GM21576 (cell line): ENCODE measurements around the gene GNAS.

Source experiments
- ATAC-seq: cut with Tn5 transposase; IDR thresholded peaks from one replicate; pipeline ENCODE4 v1.9.1; 2021; ENCODE audit warnings: mild to moderate bottlenecking, moderate library complexity; ENCODE audit not compliant: unreplicated experiment

GNAS gene

DNA sequence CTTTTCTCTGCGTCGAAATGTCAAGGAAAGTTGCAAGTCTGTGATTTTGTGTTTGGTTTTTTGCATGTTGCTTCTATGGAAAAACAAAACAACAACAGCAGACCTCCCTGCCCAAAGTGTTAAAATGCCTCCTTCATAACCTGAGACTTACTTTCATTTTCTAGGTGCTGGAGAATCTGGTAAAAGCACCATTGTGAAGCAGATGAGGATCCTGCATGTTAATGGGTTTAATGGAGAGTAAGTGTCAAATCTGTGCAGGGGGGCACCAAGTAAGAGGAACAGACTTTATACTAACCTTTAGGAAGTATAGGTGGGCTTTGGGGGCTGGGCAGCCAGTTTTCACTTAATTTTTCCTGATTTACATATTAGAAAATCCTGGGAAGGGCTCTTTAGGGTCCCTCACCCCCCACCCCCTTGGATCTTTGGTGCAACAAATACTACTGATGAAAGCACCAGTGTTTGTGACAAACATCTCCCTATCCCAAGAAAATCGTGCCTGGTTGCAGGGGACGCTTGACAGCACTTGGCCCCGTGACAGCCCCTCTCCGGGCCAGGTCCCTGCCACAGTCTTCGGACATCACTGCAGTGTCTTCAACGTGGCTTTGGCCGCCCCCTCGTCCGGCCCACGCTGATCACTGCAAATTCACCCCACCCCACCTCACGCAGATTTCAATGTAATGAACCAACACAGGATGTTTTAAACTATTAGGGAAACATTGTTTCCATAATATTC, 43.1 kb downstream of the GNAS start:
- ATAC-seq = no peak

DNA sequence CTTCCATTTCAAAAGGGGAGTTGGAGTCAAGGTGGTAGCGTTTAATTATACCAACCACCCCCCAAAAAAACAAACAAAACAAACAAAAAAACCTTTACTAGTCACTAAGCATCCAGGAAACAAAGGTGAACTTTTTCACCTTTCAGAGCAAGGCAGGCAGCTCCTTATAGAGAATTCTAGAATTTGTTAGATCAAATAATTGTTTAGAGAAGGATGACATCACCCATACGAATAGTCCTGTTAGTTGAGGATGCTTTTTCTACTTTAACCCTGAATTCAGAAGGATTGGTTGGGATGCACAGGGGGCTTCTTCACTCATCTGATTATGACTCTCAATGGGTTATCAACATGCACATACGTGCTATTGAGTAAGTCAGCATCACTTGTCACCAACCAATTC, 44.3 kb downstream of the GNAS start:
- no peak for ATAC-seq

DNA sequence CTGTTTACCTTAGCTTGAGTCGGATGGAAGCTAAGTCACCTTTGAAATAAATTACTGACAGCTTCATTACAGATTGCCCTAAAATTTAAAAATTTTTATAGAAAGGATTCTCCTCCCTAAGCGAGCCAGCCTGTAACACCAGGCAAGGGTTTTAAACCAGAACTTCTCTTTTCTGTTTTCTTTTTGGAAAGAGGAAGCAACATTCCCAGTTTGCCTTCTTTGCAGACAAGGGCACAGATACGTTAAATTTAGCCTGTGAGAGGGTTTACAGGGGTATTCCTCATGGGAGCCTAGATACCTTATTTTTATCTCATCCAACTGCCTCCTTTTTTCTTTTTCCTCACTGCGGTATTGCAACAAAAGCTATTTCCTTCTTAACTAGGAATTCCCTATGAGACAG, 45.0 kb downstream of the GNAS start:
- no peak for ATAC-seq

DNA sequence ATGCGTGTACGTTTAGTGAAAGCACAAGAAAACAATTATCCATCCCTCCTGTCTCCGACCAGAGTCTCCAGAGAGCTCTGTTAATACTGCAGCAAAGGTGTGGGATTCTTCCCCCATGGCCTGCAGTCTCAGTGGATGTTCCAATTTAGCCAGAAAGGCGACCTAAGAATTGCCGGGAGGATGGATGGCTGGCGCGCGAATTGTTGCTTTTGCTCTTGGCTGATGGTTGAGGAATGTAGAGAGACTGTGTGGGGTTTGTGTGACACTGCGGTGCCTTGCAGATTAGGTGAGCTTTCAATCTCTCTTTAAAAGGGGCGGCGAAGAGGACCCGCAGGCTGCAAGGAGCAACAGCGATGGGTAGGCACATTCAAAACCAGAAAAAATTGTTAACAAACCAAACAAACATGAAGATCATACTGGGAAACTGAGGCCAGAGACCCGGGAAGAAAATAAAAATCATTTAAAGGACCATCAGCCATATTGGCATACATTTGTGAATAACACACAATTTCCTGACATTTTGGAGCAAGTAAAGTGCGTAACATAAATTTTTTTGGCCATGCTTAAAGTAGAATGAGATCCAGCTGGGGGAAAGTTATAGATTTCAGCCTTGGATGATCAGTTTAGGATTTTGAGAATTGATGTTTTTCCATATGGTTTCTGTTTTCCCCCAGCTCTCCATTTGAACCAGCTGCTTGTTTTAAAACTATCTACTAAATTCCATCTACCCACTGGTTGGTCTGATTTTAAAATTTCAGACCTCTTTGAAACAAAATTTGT, 46.3 kb downstream of the GNAS start:
- ATAC-seq = no peak

DNA sequence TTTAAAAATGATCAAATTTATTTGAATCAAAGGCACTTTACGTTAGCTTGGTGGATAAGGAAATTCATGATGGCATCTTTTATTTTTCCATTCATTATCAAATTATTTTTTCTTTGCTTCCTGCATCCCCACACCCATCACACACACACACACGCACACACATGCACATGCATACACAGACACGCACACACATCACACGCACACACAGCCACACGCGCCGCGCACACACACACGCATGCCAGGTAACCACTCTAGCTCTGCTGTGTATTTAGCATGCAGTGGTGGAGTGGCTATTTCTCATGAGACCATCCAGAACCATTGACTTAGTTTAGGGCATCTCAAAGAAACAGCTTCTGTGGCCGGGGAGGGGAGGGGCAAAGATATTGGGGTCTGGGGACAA, 47.0 kb downstream of the GNAS start:
- no peak for ATAC-seq

DNA sequence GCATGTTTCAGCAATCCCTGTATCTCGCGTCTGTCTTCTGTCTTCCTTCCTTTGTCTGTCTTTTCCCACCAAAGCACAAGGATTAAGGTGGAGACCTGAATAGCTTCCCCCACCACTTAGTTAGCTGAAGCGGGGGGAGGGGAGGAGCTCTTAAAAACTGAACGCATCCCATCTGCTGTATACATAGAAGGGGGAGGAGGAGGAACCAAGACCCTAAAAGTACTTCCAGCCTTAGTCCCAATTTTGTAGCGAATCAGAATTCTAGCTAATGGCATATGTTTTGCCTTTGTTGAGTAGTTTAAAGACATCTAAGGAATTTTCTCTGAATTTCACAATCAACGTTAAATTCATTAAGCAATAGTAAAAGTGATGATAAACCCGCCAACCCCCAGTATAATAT, 47.9 kb downstream of the GNAS start:
- ATAC-seq = no peak

DNA sequence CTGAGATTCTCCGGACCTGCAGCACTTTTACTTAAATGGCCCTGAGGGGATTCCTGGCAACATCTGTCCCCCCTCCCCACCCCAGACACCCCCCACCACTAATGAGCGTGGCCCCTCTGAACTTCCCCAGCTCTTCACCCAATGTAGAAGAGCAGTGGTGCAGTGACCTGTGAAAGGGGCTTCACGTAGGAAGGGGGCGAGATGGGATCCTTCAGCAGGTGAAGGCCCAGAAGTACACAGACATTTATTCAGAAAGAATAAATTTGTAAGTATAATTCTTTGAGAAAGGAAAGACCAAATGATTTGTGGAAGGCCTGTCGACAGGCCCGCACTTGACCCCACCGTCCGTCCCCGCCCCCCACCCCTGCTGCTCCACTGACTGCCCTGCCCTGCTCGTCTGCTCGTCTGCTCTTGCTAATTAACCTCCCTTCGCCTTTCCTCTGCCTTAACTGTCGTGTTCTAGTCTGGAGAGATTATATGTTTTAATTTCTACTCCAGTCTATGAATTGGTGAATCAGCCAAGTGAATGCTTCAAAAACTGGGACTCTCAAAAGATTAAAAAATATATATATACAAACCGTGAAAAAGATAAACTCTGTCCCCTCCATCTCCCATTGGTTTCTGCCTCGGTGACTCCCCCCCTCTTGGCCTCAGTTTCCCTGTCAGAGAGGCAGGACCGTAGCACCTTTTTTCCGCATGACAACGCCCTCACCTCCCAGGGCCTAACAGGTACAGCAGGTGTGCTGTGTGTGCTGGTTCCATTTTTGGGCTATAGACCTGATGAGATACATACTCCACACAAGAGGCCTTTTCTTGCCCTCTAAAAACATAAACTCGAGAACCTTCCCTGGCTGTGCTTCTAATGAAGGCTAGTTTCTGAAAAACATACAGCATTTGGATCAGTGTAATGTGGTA, 49.2 kb downstream of the GNAS start:
- no peak for ATAC-seq

DNA sequence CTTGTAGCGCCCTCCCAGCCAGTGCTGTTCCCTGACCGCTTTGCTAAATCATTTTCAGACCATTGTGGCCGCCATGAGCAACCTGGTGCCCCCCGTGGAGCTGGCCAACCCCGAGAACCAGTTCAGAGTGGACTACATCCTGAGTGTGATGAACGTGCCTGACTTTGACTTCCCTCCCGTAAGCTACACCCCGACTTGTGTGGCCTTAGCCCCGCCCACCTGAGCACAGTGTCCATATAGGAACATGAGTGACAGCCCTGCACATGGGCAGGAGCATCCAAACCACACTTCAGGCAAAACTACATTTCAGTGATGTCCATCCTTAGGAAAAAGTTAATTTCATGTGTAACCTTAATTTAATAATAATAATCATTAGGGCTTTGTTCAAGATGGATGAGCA, 51.1 kb downstream of the GNAS start:
- no peak for ATAC-seq

DNA sequence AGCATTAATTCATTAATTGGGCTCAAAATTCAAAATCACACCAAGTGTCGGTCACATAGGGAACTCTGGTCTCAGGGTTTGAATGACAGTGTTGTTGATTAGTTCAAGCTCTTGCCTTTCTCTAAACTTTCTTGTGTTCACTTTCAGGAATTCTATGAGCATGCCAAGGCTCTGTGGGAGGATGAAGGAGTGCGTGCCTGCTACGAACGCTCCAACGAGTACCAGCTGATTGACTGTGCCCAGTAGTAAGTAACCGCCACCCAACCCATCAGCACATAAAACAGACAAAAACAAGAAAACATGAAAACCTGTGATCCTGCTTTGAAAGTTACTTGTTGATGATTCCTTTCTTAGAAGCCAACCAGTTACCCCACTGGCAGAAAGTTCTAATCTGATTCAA, 52.7 kb downstream of the GNAS start:
- ATAC-seq = no peak

DNA sequence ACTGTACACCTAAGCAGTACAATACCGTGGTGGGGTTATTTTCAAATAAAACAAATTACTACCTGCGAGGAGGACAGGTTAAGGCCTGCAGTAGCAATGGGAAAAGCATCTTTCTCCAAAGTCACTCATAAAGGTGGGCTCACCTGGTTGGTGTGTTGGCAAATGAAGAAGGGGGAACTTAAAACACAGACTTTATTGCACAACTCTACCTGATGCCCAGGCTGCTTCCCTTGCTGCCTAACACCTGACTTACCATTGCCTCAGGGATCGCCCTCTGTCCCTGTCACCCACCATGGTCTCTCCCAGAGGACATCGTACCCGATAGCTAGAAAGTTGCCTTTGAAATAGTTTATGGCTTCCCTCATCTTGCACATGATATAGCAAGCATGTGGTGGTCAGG, 53.6 kb downstream of the GNAS start:
- ATAC-seq = no peak

DNA sequence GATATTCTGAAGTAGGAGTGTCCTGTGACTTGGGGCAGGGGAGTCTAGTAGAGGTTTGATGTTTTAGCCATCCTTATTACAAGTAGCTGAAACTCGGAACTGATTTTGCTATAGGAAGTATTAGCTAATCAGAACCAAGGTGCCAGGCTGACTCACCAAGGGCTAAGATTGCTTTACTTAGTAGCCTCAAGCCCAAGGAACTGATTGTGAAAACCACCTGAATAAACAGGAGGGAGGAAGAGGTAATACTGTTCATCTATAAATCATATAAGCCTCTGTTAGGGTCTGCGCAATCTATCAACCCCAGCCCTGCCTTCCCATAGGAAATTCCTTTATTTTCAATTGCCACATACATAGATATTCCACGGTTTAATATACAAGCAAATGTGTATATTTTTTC, 54.4 kb downstream of the GNAS start:
- ATAC-seq = no peak

DNA sequence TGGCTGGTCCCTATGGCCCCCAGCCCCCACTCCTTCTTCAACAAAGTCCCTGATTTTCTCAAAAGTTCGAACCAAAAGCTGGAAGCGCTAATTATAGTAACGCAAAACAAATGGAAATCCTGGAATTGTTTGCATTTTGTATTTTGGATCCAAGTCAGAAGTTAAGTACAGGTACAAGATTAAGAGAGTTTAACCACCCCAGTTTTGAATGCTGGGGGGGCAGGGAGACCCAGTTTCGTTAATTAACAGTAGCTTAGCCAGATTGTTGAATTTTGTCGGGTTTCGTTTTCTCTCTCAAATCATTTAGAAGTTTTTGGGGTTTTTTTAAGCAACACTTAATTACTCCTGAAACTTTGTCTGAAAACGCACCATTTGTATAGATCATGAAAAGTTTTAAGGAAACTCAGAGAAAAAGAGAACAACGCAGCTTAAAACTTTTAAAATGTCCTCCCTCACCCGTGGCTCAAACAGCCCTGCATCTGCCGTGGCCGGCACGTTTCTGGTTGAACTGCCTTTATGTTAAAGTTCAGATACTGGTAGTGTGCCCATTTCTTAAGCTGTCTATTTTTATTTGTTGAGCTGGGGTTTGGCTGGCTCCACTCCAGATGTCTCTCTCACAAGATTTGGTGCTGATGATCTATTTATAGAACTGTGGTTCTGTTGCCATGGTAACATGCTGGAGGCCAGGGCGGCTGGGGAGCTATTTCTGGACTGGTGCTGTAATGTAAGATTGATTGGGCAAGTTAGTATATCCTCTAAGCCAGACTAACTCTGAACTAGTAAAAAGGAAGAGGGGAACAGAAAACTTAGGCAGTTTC, 55.0 kb downstream of the GNAS start:
- ATAC-seq = peak; percentile 84

DNA sequence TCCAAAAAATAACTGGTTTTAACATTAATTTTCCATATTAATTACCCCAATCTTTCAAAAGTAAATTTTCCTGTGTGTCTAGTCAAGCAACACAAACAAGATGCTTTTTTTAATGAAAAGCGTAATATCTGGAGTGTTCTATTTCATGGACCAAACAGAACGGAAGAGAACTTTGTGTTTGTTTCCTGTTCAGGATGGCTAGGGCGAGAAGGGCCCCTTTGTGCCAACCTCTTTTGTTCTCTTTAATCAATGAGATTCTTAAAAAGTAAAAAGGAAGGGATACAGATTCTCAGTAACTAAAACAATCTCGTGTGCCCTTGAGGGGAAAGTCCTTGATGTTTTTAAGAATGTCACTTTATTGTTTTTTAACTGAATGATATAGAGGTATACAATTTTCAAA, 55.7 kb downstream of the GNAS start:
- no peak for ATAC-seq

DNA sequence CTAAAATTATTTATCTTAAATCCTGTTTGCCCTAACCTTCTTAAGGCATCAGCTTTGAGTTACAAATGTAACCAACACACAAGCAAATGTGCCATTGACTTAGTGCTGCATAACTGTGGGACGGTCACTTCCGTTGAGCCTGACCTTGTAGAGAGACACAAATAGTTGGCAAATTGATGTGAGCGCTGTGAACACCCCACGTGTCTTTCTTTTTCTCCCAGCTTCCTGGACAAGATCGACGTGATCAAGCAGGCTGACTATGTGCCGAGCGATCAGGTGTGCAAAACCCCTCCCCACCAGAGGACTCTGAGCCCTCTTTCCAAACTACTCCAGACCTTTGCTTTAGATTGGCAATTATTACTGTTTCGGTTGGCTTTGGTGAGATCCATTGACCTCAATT, 56.4 kb downstream of the GNAS start:
- no peak for ATAC-seq

DNA sequence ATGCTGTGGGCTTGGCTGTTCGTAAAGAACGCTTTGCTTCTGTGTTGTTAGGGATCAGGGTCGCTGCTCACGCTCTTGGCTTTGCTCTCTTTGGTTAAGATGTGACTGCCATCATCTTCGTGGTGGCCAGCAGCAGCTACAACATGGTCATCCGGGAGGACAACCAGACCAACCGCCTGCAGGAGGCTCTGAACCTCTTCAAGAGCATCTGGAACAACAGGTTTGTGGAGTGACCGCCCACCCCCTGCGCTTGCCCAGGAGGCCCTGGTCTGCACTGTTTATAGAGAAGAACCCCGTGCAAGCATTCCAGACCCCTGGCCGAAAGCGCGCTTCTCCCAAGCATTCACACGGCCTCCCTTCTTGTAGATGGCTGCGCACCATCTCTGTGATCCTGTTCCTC, 57.1 kb downstream of the GNAS start:
- ATAC-seq = no peak

DNA sequence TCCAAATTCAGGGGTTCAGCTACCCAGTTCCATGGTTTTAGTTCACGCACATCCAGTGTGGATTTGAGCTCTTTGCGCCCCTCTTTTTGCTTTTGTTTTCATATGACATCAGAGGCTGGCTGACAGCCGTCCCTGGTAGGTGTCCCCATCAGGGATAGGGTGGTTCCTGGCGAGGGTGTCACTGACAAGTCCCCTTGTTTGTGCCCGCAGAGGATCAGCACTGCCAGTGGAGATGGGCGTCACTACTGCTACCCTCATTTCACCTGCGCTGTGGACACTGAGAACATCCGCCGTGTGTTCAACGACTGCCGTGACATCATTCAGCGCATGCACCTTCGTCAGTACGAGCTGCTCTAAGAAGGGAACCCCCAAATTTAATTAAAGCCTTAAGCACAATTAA, 58.0 kb downstream of the GNAS start:
- no peak for ATAC-seq

DNA sequence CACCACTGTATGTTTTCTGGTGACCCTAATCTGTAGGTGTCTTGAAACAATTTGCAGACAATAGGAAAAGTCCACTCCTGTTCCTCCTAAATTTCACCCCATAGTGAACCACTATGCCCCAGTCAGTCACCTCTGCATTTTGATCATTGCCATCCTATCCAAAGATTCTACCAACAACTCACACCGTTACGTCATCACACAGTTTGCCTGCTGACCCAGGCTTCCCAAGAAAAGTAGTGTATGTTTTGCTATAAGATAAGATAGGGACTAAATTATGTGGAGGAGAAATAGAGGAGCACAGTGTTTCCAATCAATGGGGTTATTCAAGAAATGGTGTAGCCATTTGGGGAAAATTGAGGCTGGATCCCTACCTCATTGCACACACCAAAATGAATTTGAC, 58.8 kb downstream of the GNAS start:
- no peak for ATAC-seq

DNA sequence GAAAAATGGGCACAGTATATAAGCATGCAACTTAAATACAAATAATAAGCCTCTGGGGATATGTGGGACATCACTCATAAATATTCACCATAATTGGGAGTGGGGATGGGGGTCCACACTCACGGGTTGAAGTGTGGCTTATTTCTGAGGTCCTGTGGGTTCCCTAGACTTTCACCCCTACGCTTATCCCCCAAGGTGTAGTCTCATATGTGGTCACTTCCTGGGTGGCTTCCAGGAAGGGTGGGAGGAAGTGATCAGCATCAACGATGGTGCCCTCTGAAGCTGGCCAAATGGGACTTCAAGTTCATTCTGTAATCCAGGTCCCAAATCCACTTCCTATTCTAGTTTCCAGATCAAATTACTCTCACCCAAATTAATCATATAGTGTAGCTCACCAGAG, 59.5 kb downstream of the GNAS start:
- ATAC-seq = no peak

DNA sequence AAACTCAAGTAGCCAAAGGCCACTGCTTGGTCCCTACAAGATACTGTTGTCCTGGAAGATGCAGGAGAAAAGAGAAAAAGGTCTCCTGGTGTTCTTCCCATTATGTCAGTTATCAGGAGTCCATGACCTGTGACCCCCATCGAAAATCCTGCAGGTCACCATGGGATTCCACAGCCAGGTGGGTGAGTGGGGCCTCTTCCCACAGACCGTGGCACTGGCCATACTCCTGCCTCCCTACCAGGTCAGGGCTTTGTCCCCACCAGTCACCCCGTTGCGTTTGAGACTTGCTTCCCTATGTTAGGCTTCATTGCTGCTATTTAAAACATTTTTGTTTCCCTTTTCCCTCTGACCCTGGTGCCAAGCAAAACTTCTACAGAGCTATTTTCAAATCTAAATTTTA, 60.6 kb downstream of the GNAS start:
- no peak for ATAC-seq

DNA sequence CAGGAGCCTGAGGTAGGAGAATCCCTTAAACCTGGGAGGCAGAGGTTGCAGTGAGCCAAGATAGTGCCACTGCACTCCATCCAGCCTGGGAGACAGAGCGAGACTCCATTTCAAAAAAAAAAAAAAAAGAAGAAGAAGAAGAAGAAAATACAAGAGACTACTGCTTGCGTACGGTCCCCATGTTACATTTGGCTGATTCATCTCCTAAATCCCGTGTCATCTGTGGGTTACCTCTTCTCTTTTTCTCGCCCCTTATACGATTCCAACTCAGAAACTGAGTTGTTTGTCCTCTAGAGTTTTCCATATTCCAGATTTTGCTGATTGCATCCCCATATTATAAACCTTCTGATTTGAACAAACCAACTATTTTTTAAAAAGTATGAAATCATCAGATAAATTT, 66.1 kb downstream of the GNAS start:
- ATAC-seq = no peak

DNA sequence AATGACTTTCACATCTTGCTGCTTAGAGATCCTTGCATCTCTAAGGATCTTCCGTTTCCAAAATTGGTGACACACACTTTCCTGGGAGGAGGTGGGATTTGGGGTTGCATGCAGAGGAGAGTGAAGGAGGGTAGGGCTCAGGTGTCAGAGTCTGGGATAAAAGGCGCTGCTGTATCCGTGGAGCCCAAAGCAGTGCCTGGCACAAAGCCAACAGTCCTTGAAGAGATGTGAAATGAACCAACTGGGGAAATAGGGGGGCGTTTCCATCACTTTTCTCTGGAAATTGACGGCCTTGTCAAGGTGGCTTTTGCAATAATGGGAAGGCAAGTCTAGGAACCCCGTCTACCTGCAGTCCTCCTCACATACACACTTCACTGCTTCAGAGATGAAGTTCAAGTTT, 69.0 kb downstream of the GNAS start:
- ATAC-seq = no peak
